Left ventricle myocardium superior (tissue), 1 donor: ENCODE results near the gene EID3. TPM values are rescaled to one million over a fixed set of nuclear protein-coding genes. Genes with fewer than 3 reads are reported as not detected.
"Not testable (repeated sequence)": the region's sequence is repeated elsewhere in the genome, so short reads cannot be mapped to it uniquely, and the experiment has no call there.

Source experiments
- ATAC-seq: fragments of 200-7000 bp; cut with Tn5 transposase; one replicate; pipeline ENCODE4 v1.9.1; 2020; ENCODE audit warnings: mild to moderate bottlenecking, moderate library complexity
- DNase-seq: peaks from one replicate; pipeline ENCODE4 v3.0.0-alpha.2; 2020
- intact Hi-C: fragments of 100-400 bp; cut with micrococcal nuclease; formaldehyde crosslinking; loops from one replicate; pipeline ENCODE4 v1.11.0; 2022
- total RNA-seq: library from RNA; stranded (reverse); fragmentation: NEBNext Ultra II Directional; extraction: Animal tissue kit (Norgen Biotek cat#: 25700); gene quantifications from one replicate; pipeline ENCODE4 v1.2.1, GENCODE V29; 2021
- donor health status: DM: no; HTN: yes; CAD: no; lungs with severe emphysema.

Gene EID3
- total RNA-seq, 1 donor from 2014 or later = 0.97 TPM

DNA sequence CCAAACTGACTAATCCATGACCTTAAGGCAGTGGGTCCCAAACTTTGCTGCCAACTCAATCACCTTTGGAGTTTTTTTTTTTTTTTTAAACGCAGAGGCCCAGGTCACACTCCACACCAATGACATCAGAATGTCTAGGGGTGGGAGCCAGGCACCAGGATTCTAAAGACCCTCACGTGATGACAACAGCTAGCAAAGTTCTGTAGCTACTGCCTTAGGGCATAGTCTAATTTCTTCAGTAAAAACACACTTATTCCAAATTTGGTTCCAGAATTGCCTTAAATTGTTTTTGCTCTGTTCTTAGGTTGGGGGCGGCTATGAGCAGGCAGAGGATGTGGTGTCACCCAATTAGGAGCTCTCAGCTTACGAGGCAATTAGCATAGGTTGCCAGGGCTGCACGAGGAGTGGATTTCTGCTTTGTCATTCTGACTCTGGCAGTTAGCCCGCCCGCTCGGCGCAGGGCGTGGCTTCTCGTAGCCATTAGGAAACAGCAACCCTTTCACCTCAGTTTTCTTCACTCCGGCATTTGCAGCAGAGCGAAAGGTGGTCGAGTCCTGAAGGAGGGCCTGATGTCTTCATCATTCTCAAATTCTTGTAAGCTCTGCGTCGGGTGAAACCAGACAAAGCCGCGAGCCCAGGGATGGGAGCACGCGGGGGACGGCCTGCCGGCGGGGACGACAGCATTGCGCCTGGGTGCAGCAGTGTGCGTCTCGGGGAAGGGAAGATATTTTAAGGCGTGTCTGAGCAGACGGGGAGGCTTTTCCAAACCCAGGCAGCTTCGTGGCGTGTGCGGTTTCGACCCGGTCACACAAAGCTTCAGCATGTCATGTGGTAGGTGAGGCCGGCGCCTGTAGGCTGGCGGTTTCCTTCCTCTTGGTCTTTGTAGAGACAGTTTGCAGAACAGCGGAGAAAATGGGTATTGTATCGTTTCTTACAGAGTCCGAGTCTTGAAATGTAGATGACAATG, 16.7 kb upstream of the EID3 start:
- peak; percentile 91 for ATAC-seq

DNA sequence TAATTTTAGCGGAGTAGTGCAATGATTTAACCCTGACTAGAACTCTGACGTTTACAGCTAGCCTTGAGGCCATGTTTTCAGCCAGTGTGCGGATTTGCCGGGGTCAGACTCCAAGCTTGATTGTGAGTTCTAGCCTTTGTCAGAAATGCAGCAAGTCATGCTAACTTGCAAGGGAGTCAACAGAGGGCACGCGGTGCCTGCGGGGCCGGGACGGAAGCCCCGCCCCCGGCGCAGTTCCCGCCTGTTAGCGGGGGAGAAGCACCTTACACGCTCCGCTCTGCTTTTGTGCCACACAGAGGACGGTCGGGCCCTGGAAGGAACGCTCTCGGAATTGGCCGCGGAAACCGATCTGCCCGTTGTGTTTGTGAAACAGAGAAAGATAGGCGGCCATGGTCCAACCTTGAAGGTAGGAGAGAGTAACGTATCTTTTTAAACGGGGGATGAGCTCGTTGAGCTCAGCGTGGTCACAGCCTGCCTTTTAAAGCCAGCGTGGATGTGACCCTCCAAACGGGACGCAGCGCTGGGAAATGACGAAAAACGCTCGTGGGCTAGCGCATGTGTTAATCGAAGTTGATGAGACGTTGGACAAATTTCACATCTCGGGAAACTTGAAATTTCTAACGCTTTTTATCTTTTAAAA, 14.8 kb upstream of the EID3 start:
- ATAC-seq (peak; percentile 80), DNase-seq (peak; percentile 87)
- intact Hi-C loops = no loop called here

More for the DNA sequence above, 16.7 kb upstream of the EID3 start:
- intact Hi-C loops = loop anchor here (2.0 kb wide), 1 partner anchor 66 kb away; no protein-coding TSS in a partner anchor
- peak; percentile 95 for DNase-seq

DNA sequence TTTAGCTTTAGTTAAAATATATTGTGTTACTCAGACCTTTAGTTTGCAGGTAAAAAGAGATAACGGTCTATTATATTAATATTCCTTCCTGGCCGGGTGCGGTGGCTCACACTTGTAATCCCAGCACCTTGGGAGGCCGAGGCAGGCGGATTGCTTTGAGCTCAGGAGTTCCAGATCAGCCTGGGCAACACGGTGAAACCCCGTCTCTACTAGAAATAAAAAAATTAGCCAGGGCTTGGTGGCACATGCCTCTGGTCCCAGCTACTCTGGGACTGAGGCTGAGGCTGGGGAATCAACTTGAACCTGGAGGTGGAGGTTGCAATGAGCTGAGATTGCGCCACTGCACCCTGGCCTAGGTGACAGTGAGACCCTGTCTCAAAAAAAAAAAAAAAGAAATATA, 13.2 kb upstream of the EID3 start:
- DNase-seq (no peak), ATAC-seq (no peak)
- intact Hi-C loops = no loop called here

DNA sequence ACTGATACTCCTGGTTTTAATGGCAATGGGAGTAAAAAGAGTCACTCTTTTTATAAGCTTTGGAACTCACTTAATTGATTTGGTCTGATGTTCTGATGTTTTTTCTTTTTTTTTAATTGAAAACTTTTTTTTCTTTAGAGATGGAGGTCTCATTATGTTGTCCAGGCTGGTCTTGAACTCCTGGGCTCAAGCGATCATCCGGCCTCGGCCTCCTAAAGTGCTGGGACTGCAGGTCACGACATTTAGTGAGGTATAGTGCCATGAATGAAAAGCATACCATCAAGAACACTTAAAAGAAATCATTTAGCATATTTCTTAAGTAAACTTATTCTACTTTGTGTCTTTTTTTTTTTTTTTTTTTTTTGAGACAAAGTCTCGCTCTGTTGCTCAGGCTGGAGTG, 12.7 kb upstream of the EID3 start:
- intact Hi-C loops = no loop called here
- ATAC-seq (no peak), DNase-seq (no peak)

GRCh38 chr12:104291867-104292524, 11.5 kb upstream of the EID3 start:
- ATAC-seq (no peak), DNase-seq (no peak)
- intact Hi-C loops = no loop called here

DNA sequence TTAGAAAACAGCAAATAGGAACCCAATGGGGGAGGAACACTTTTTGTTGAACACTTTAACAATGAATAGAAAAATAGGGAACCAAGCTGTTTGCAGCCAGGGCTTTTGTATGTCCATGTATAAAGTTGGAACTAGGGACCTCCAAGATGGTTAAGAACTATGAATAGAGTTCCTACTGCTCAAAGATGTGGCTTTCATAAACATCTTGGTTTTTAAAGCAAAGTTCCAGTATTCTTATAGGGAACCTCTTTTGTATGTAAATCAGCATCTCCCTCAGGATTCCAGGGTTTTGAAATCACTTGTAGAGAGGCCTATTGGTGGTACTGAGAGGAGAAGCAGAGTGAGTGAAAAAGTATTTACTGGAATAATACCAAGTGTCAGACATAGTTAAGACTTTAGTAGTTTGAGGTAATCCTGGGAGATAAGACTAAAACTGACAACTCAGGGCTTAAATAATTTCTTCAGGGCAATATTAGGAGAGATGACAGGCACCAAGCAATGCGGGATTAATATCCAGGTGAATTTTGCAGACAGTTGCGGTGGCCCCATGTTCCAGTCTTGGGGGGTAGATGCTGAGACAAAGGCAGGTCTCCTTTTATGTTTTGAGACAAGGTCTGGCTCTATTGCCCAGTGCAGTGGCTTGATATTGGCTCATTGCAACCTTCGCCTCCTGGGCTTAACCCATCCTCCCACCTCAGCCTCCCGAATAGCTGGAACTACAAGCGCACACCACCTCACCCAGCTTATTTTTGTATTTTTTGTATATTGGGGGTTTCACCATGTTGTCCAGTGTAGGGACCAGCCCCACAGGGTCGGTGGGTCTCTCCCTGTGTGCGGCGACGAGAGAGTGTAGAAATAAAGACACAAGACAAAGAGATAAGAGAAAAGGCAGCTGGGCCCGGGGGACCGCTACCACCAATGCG, 10.4 kb upstream of the EID3 start:
- ATAC-seq = no peak
- DNase-seq = no peak
- intact Hi-C loops = no loop called here

DNA sequence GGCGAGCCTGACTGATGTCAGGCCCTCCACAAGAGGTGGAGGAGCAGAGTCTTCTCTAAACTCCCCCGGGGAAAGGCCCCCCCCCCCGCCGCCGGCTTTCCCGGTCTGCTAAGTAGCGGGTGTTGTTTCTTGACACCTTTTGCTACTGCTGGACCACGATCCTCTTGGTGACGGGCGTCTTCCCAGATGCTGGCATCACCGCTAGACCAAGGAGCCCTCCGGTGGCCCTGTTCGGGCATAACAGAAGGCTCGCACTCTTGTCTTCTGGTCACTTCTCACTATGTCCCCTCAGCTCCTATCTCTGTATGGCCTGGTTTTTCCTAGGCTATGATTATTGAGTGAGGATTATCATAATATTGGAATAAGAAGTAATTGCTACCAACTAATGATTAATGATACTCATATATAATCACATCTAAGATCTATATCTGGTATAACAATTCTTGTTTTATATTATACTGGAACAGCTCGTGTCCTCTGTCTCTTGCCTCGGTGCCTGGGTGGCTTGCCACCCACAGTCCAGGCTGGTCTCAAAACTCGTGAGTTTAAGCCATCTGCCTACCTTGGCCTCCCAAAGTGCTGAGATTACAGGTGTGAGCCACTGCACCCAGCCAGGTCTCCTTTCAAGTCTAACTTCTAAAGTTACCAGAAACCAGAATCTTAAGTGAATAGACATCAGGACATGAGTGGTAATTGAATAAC, 9.2 kb upstream of the EID3 start:
- ATAC-seq, intact Hi-C loops: not testable (repeated sequence)
- DNase-seq = peak; percentile 54

DNA sequence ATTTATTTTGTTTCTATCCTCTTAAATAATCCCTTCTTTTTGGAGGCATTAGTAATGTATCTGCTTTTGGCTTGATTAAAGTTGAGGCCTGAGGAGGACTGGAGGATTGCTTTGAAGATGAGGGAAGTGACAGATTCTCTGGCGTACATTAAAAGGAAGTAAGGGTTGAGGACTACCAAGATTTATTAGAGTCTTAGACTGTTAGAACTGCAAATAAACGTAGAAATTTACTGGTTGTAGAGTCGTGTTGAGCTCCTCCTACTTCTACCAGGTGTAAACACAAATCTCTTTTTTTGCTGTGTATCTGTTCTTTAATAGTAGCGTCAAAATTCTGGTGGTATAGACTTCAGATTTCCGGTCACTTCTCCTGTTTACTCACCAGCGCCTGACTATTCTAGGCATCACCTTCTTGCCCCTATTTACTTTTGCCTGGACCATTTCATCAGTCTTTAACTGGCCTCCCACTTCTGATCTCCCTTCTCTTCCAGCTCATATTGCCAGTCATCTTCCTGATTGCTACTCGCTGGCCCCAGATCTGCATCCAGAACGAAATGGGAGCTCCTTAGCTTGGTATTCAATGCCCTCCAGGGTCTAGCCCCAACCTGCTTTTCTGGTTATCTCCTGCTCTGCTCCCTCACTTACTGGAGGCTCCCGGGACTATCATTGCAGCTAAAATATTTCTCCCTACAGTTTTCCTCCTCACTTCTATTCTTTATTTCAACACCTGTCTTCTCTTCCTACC, 8.4 kb upstream of the EID3 start:
- ATAC-seq = no peak

GRCh38 chr12:104295954-104296353, 7.6 kb upstream of the EID3 start:
- no peak for ATAC-seq
- intact Hi-C loops = no loop called here
- DNase-seq = no peak

More for the DNA sequence above, 8.4 kb upstream of the EID3 start:
- DNase-seq = no peak
- intact Hi-C loops = no loop called here

DNA sequence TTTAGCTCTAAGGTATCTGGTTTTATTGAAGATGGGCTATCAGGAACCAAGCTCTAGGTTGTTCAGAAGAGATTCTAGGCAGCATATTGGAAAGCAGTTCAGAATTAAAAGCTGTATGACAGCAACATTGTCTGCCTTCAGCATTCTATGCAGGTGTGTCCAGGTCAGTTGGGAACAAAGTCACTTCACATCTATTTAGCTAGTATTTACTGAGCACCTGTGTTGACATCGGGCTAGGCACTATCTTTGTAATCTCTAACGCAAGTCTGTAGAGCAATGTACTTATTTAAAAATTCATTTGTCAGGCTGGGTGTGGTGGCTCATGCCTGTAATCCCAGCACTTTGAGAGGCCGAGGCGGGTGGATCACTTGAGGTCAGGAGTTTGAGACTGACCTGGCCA, 6.8 kb upstream of the EID3 start:
- DNase-seq (no peak), ATAC-seq (no peak)
- intact Hi-C loops = no loop called here

DNA sequence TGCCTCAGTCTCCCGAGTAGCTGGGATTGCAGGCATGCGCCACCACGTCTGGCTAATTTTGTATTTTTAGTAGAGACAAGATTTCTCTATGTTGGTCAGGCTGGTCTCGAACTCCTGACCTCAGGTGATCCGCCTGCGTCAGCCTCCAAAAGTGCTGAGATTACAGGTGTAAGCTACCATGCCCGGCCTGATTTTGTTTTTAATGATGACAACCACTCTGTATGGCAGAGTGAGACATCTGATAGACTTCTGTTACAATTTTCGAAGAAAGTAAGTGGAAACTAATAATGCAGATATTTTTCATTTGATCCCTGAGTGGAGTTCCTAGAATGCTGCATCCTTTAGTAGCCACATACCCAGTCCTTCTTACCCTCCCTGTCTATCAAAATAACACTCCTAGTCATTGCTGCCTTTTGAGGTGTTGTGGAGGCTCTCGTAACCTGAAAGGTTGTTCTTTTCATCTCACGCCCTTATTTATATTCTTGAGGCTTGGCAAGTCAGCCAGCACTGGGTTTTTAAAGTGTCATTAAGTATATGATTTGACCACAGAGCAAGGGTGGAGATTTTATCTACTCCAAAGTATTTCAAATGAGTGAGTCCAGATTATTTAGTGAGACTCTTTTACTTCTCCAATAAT, 5.9 kb upstream of the EID3 start:
- ATAC-seq (no peak), DNase-seq (no peak)
- intact Hi-C loops = no loop called here

DNA sequence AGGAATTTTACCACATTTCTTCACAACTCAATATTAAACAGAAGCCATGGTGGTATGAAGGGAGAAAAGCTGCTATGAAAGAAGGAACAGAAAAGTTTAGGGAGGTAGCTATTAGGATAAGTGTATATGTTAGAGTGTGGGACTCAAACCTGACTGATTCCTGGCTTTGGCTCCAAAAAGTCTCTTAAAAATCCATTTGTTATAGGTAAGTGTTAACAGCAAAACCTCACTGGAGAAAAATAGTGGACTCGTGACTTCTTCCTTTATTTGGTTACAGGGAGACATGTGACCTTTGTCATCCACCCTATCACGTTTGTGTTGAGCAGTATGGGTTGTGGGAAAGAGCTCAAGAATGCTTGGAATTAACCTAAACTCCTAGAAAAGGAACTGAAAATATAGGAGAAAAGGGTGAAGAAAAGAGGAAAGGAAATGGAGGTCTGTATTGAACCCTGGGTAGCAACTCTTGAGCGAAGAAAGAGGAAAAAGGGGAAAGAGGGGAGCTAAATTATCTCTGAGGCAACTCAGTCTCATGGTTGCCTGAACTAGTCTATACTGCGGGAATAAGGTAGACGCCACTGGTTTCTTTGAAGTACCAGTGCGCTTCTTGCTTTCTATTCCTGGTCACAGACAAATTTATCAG, 3.6 kb upstream of the EID3 start:
- no peak for DNase-seq
- intact Hi-C loops = no loop called here

GRCh38 chr12:104304261-104305009, 896 bp downstream of the EID3 start:
- ATAC-seq (no peak), DNase-seq (no peak)
- intact Hi-C loops = no loop called here

More for the DNA sequence above, 3.6 kb upstream of the EID3 start:
- ATAC-seq = no peak

DNA sequence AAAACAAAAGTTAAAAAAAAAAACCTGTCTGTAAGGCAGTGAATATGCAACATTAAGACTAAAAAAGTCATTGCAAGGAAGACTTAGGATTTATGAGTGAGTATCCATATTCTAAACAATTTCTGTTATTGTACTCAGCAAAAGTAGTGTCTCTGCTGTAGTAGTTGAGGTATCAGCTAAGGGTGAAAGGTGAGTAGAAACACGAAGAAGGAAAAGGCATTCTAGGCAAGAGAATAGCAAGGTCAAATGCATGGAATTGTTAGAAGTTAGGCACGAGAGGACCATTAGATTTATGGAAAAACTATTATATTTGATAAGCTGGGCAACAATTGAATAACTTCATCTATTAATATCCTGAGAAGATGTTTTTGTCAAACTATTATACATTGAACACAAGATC, 1.8 kb downstream of the EID3 start:
- intact Hi-C loops = no loop called here
- DNase-seq (no peak), ATAC-seq (no peak)

- DNase-seq (no peak), ATAC-seq (no peak)
- intact Hi-C loops = no loop called here
These were observed 2.8 kb downstream of the EID3 start for GRCh38 chr12:104306376-104306775.
